Osteoblast (primary cell): ENCODE data around the gene TMED6. TPM values are rescaled to one million over a fixed set of nuclear protein-coding genes. Genes with fewer than 3 reads are reported as not detected.

Experiments
- DNase-seq: peaks from one replicate; pipeline ENCODE4 v3.0.0; 2011; ENCODE audit warnings: low spot score, mixed read lengths; ENCODE audit not compliant: insufficient read length; ENCODE audit errors: missing footprints
- H2AFZ ChIP-seq: 2 replicates; pipeline ENCODE4 v1.6.0; 2011; ENCODE audit warnings: mild to moderate bottlenecking, low read length
- H3K27ac ChIP-seq: 2 replicates; pipeline ENCODE4 v1.5.1; 2011; ENCODE audit warnings: mild to moderate bottlenecking, low read depth, low read length, moderate library complexity
- H3K27me3 ChIP-seq: 2 replicates; pipeline ENCODE4 v1.6.0; 2012; ENCODE audit warnings: mild to moderate bottlenecking, control low read depth, inconsistent platforms, low read length, moderate library complexity; ENCODE audit not compliant: insufficient read depth
- H3K36me3 ChIP-seq: 2 replicates; pipeline ENCODE4 v1.5.1; 2011; ENCODE audit warnings: mild to moderate bottlenecking, low read length, control low read depth, moderate library complexity; ENCODE audit not compliant: insufficient read depth
- H3K4me1 ChIP-seq: 2 replicates; pipeline ENCODE4 v1.5.1; 2011; ENCODE audit warnings: mild to moderate bottlenecking, low read length, control low read depth, moderate library complexity; ENCODE audit not compliant: insufficient read depth
- H3K4me2 ChIP-seq: 2 replicates; pipeline ENCODE4 v1.6.0; 2011; ENCODE audit warnings: mild to moderate bottlenecking, low read length; ENCODE audit not compliant: insufficient read depth
- H3K4me3 ChIP-seq: fragments of 200-600 bp; sonication (generic); 3 replicates; pipeline ENCODE4 v1.5.1; 2012; ENCODE audit warnings: mild to moderate bottlenecking, low read length, inconsistent platforms; ENCODE audit not compliant: insufficient read depth
- H3K79me2 ChIP-seq: 2 replicates; pipeline ENCODE4 v1.6.0; 2012; ENCODE audit warnings: mild to moderate bottlenecking, low read length, control low read depth, inconsistent platforms; ENCODE audit not compliant: insufficient read depth
- H3K9me3 ChIP-seq: 2 replicates; pipeline ENCODE4 v1.5.1; 2011; ENCODE audit warnings: low read depth, low read length, control low read depth
- H4K20me1 ChIP-seq: 2 replicates; pipeline ENCODE4 v1.6.0; 2012; ENCODE audit warnings: mild to moderate bottlenecking, low read length, control low read depth; ENCODE audit not compliant: insufficient read depth
- total RNA-seq: library from RNA; depleted of rRNA; stranded (reverse); fragments of >200 nt; gene quantifications from 2 replicates; pipeline ENCODE4 v1.2.3, GENCODE V29; 2012
- TF ChIP-seq, protein P1 (sequence below): IDR thresholded peaks from 2 replicates; pipeline ENCODE4 v1.5.1; 2011; ENCODE audit warnings: mild to moderate bottlenecking, low read depth, low read length, moderate library complexity; ENCODE audit errors: extremely low read depth

TMED6 gene
- total RNA-seq, 1 donor: 0.72 TPM

DNA sequence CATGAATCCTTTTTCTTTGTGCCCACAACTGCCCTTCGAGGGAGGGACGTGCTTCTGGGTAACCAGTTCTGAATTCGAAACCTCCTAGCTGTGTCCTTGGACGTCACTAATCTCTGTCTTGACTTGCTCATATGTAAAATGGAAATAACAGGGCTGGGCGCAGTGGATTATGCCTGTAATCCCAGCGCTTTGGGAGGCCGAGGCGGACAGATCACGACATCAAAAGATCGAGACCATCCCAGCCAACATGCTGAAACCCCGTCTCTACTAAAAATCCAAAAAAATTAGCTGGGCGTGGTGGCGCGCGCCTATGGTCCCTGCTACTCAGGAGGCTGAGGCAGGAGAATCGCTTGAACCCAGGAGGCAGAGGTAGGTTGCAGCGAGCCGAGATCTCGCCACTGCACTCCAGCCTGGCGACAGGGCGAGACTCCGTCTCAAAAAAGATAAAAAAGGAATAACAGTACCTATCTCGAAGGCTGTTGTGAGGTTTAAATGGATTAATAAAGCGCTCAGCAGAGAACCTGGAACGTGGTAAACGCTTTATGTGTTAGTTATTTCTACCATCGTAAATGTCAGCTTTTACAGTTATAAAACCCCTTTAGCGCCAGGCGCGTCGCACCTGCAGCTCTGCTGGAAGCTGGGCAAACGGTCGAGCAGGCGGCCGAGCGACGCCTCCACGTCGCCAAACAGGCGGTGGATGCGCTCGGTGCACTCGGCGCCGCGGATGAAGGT lies 12.9 kb downstream of the TMED6 start:
- Histone ChIP-seq H3K9me3 (no peaks in the 10 kb centered on the region), H3K27ac (peak overlapping the region; percentile 81), H3K4me3 (peak overlapping the region; percentile 98), H3K4me2 (peak overlapping the region; percentile 92), H3K36me3 (peaks cover 60% of the 10 kb centered on the region), H4K20me1 (no peaks in the 10 kb centered on the region), H3K79me2 (peaks cover 73% of the 10 kb centered on the region), H3K27me3 (no peaks in the 10 kb centered on the region), H2AFZ (peak overlapping the region; percentile 84), H3K4me1 (peaks cover 20% of the 10 kb centered on the region)
- no peak for DNase-seq
- TF ChIP-seq, protein P1, sequence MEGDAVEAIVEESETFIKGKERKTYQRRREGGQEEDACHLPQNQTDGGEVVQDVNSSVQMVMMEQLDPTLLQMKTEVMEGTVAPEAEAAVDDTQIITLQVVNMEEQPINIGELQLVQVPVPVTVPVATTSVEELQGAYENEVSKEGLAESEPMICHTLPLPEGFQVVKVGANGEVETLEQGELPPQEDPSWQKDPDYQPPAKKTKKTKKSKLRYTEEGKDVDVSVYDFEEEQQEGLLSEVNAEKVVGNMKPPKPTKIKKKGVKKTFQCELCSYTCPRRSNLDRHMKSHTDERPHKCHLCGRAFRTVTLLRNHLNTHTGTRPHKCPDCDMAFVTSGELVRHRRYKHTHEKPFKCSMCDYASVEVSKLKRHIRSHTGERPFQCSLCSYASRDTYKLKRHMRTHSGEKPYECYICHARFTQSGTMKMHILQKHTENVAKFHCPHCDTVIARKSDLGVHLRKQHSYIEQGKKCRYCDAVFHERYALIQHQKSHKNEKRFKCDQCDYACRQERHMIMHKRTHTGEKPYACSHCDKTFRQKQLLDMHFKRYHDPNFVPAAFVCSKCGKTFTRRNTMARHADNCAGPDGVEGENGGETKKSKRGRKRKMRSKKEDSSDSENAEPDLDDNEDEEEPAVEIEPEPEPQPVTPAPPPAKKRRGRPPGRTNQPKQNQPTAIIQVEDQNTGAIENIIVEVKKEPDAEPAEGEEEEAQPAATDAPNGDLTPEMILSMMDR: no peak

DNA sequence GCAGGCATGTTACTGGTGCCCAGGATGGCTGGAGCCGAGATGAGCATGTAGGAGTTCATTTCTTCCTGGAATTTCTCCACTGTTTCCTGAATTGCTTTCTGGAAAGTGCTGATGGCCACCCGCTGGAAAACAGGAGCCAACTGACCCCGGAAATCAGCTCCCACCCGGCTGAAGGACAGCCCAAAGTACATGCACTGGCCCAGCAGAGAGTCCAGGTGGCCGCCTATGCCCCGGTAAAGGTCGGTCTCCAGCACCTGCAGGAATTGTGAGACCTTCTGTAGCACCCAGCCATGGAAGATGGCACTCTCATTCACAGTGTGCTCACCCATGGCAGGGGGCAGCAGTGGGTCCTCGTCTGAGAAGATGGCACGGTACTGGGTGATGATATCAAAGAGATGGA lies 16.9 kb downstream of the TMED6 start:
- TF ChIP-seq, protein P1: no peak
- Histone ChIP-seq H3K9me3 (no peaks in the 10 kb centered on the region), H3K4me1 (peaks cover 11% of the 10 kb centered on the region), H3K27ac (no peak overlapping the region), H3K27me3 (no peaks in the 10 kb centered on the region), H3K79me2 (peaks cover 60% of the 10 kb centered on the region), H4K20me1 (peaks cover under 1% of the 10 kb centered on the region), H3K4me3 (no peak overlapping the region), H3K36me3 (peaks cover 46% of the 10 kb centered on the region), H2AFZ (no peak overlapping the region), H3K4me2 (no peak overlapping the region)
- DNase-seq: no peak

DNA sequence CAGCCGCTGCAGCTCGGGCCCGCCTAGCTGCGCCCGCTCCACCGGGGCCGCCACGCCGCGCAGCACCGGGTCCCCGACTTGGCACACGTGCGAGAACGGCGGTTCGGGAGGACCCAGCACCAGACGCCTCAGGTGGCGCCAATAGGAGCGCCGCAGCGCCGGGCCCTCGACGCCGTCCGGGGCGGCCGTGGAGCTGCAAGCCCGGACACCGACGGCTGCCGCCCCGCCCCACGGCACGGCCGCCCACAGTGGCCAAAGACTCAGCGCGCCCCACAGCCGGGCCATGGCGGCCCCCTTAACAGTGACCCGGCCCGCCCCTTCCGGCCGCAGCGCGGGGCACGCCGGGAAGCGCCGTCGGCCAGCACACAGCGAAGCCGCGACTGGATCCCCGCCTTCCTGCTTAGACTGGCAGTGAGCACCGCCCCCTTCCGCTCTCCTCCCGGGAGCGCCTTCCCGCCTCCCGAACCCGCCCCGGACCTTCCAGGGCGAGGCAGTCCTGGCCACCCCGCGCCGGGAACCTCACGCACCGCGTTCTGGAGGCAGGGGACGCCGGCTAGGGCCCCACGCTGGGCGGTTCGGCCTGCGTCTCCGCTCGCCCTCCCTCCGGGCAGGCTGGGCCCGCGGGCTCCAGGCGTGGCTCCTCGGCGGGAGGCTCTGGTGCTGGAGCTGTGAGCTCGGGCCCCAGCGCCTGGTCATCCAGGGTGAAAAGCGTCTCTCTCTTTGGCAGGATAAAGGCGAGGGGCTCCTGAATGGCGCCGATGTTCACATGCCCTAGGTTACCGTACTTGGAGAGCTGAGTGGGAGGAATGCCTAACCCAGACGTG lies 21.1 kb downstream of the TMED6 start, which contains the start of gene PDF:
PDF (minus strand) TSS at position 303 of the 824 bp plus-strand sequence; CDS start at position 285, 18 bp downstream.
- peak within 1 kb of the TSS; percentile 58 for H2AFZ ChIP-seq
- peaks cover 66% of the 10 kb centered on the region for H3K79me2 ChIP-seq
- TF ChIP-seq, protein P1: no peak
- H3K36me3 ChIP-seq: peaks cover 65% of the 10 kb centered on the region
- peaks cover 21% of the 10 kb centered on the region for H4K20me1 ChIP-seq
- peak; percentile 100 for DNase-seq
- no peaks in the 10 kb centered on the region for H3K27me3 ChIP-seq
- H3K4me1 ChIP-seq: peaks cover 30% of the 10 kb centered on the region
- peak within 1 kb of the TSS; percentile 87 for H3K4me2 ChIP-seq
- H3K4me3 ChIP-seq: peak within 1 kb of the TSS; percentile 84
- no peaks in the 10 kb centered on the region for H3K9me3 ChIP-seq
- H3K27ac ChIP-seq: peak within 1 kb of the TSS; percentile 79
